Body of pancreas (tissue), 4 donors: Measurements from ENCODE around the gene AOAH. TPM values are rescaled to one million over a fixed set of nuclear protein-coding genes. Genes with fewer than 3 reads are reported as not detected.

ENCODE experiments used
- ATAC-seq: fragments of 150-250 bp; one replicate; pipeline ENCODE4 v1.9.1; 2016
- DNase-seq, 4 donors: peaks; one replicate each; pipeline ENCODE4 v3.0.0-alpha.2; 2019
- H3K27ac ChIP-seq, 4 donors: fragments of 200-600 bp; sonication (generic); 1 replicate in 3 of 4; 2 replicates in 1 of 4; pipeline versions ENCODE4 v1.5.1 to v1.6.1; 2016 to 2019; ENCODE audit warnings: mild to moderate bottlenecking in 1 of 4, mixed read lengths in 1 of 4, moderate library complexity in 1 of 4
- H3K27me3 ChIP-seq, 2 donors: fragments of 200-600 bp; sonication (generic); one replicate each; pipeline ENCODE4 v1.6.0; 2016; ENCODE audit warnings: mild to moderate bottlenecking in 1 of 2
- H3K36me3 ChIP-seq, 2 donors: fragments of 200-600 bp; sonication (generic); replicated peaks in 1 of 2; 2 replicates each; pipeline ENCODE4 v1.5.1; 2016; ENCODE audit warnings: low read depth in 2 of 2; ENCODE audit not compliant: insufficient read depth in 1 of 2
- H3K4me1 ChIP-seq: fragments of 200-600 bp; sonication (generic); one replicate; pipeline ENCODE4 v1.6.0; 2016
- H3K4me3 ChIP-seq, 2 donors: fragments of 200-600 bp; sonication (generic); 1 replicate in 1 of 2; 2 replicates in 1 of 2; pipeline ENCODE4 v1.5.1; 2016 to 2019
- H3K9me3 ChIP-seq, 3 donors: fragments of 200-600 bp; sonication (generic); 1 replicate in 2 of 3; 2 replicates in 1 of 3; pipeline ENCODE4 v1.5.1; 2016
- CTCF ChIP-seq, 7 experiments: fragments of 450-650 bp in 4 of 7; fragments of 200-600 bp in 3 of 7; sonication (generic) in 3 of 7; IDR thresholded peaks; one replicate each; pipeline ENCODE4 v1.5.1; 2016 to 2019; ENCODE audit warnings: antibody characterized with exemption in 7 of 7
- POLR2A ChIP-seq, 3 donors: fragments of 450-650 bp; IDR thresholded peaks; one replicate each; pipeline ENCODE4 v1.6.1; 2016; ENCODE audit warnings: antibody characterized with exemption in 3 of 3, mild to moderate bottlenecking in 2 of 3
- WGBS, 2 donors: methylation state at CpG; one replicate each; pipeline ENCODE4 v1.1.5; 2017; 5-methylcytosine and 5-hydroxymethylcytosine counted together
- intact Hi-C: fragments of 100-400 bp; cut with DNase I; formaldehyde crosslinking; loops from one replicate; pipeline ENCODE4 v1.15.1; 2023
- total RNA-seq, 2 donors: library from RNA; depleted of rRNA; stranded (reverse); fragments of >200 nt; gene quantifications; one replicate each; pipeline ENCODE4 v1.1.0, GENCODE V29; 2016

Gene AOAH
- total RNA-seq, 2 donors from 2014 or later: 4.9 to 6.2 TPM

DNA sequence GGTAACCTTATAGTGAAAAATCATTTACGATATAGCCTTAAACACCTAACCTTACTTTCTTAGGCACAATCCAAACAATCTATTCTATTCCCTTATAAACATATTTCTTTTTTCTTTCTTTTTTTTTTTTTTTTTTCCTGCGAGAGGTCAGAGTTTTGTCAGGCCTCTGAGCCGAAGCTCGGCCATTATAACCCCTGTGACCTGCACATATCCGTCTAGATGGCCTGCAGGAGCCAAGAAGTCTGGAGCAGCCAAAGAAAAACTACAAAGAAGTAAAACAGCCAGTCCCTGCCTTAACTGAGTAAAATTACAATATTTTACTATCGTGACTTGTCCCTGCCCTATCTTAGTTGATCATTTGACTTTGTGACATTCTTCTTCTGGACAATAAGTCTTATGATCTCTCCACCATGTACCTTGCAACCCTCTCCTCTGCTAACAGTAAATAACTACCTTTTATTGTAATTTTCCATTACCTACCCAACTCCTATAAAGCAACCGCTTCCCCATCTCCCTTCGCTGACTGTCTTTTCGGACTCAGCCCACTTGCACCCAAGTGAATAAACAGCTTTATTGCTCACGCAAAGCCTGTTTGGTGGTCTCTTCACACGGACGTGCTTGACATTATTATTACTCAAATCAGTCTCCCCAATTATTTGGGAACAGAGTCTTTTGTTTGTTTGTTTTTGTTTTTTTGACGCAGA is 64.5 kb downstream of the AOAH start:
- intact Hi-C loops: no loop called here
- Histone ChIP-seq H3K27ac (peak overlapping the region in 3 of 4 donors; percentile 65 to 81 (median 70)), H3K4me3 (no peak overlapping the region), H3K27me3 (no peaks in the 10 kb centered on the region), H3K4me1 (peaks cover 19% of the 10 kb centered on the region), H3K36me3 (no peaks in the 10 kb centered on the region), H3K9me3 (no peaks in the 10 kb centered on the region)
- WGBS, 2 donors: 88 to 93% methylated on average over 13 of the region's 13 CpGs
- DNase-seq: no peak
- ATAC-seq: no peak
- no peak for TF ChIP-seq CTCF (IDR thresholded peaks at IDR 0.05)
- TF ChIP-seq POLR2A (IDR thresholded peaks at IDR 0.05): no peak

DNA sequence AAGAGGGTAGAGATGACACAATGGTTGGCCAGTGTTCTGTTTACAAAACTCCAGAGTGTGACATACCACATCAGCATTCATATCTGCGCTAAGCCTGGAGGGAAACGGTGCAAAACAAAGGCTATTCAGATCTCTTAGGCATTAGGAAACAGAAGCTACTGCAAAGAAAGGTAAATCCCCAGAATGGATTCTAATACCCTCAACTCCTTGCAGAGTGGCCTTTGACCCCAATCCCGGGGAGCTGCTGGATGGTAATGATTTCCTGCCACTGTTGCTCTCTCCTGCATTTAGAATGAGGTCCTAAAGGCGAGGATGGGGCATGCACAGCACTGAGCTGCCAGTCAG is 65.2 kb downstream of the AOAH start:
- no peaks in the 10 kb centered on the region for H3K27me3 ChIP-seq
- H3K27ac ChIP-seq: peak overlapping the region; percentile 62 to 81 (median 68)
- peaks cover 19% of the 10 kb centered on the region for H3K4me1 ChIP-seq
- TF ChIP-seq POLR2A (IDR thresholded peaks at IDR 0.05) (no peak), CTCF (IDR thresholded peaks at IDR 0.05) (no peak)
- no peaks in the 10 kb centered on the region for H3K9me3 ChIP-seq
- intact Hi-C loops: no loop called here
- H3K4me3 ChIP-seq: no peak overlapping the region
- peak in 1 of 4 donors; percentile 28 for DNase-seq
- peak; percentile 76 for ATAC-seq
- H3K36me3 ChIP-seq: no peaks in the 10 kb centered on the region
- WGBS, 2 donors: 37 to 40% methylated on average over 4 of the region's 4 CpGs

DNA sequence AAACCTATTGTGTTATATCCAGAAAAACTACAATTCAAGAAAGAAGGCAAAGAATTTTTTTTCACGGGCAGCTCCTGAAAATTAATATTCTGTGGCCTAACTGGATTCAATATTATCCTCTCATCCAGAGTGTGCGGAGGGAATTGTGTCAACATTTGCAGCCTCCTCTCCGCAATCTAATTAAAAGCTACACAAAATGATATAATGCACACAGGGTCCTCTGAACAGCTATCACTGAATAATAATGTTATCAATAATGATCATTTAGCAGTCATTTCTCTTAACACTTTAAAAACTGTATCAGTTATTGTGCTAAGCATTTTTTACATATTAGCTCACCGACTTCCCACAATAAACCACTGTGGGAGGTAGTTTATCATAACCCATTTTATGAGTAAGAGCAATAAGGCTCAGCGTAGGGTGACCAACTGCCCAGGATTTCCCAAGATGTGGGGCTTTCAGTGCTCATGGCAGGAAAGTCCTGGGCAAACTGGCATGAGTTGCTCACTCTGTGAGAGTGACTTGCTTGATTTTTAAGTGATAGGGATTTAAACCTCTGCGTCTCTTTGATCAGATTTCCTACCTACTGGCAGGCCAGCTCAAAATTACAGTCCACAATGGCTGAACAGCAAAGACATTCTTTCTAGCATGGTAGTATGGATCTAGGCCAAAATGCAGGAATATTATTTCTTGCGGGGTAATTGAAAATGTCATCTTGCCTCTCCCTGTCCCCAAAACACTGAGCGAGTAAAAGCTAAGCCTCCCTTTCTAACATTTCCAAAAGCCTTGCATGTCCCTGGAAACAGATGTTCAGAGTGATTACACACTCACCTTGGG is 65.7 kb downstream of the AOAH start:
- peak in 3 of 4 donors; percentile 27 to 57 (median 36) for DNase-seq
- WGBS, 2 donors: 61 to 66% methylated on average over 8 of the region's 8 CpGs
- intact Hi-C loops: no loop called here
- TF ChIP-seq CTCF (IDR thresholded peaks at IDR 0.05): no peak
- TF ChIP-seq POLR2A (IDR thresholded peaks at IDR 0.05): no peak
- peaks cover 19% of the 10 kb centered on the region for H3K4me1 ChIP-seq
- no peak overlapping the region for H3K4me3 ChIP-seq
- H3K9me3 ChIP-seq: no peaks in the 10 kb centered on the region
- no peaks in the 10 kb centered on the region for H3K27me3 ChIP-seq
- no peaks in the 10 kb centered on the region for H3K36me3 ChIP-seq
- ATAC-seq: peak; percentile 89
- peak overlapping the region; percentile 62 to 81 (median 68) for H3K27ac ChIP-seq

- ATAC-seq (no peak), DNase-seq (no peak)
- Histone ChIP-seq H3K36me3 (no peaks in the 10 kb centered on the region), H3K9me3 (no peaks in the 10 kb centered on the region), H3K4me3 (no peak overlapping the region), H3K4me1 (peaks cover 19% of the 10 kb centered on the region), H3K27ac (peak overlapping the region in 2 of 4 donors; percentile 14 to 70), H3K27me3 (no peaks in the 10 kb centered on the region)
- intact Hi-C loops: no loop called here
- WGBS, 2 donors: 76 to 85% methylated on average over 8 of the region's 8 CpGs
- no peak for TF ChIP-seq POLR2A (IDR thresholded peaks at IDR 0.05)
- no peak for TF ChIP-seq CTCF (IDR thresholded peaks at IDR 0.05)
Measured at GRCh38 chr7:36657036-36657660, 67.1 kb downstream of the AOAH start.
